Fibroblast of pulmonary artery (primary cell): Measurements from ENCODE around the gene ST14.

Experiments used
- DNase-seq: peaks from one replicate; pipeline ENCODE4 v3.0.0-alpha.2; 2010; ENCODE audit warnings: low read depth
- H3K4me3 ChIP-seq: replicated peaks from 2 replicates; pipeline ENCODE4 v1.5.1; 2011; ENCODE audit warnings: low read depth, mild to moderate bottlenecking, control low read depth, low read length, moderate library complexity
- CTCF ChIP-seq: IDR thresholded peaks from 2 replicates; pipeline ENCODE4 v1.5.1; 2011; ENCODE audit warnings: mild to moderate bottlenecking, control low read depth, low read length, inconsistent platforms; ENCODE audit errors: missing control alignments

ST14 gene

GRCh38 chr11:130133716-130134115 lies 25.9 kb upstream of the ST14 start:
- TF ChIP-seq CTCF = no peak
- no peak overlapping the region for H3K4me3 ChIP-seq
- no peak for DNase-seq

GRCh38 chr11:130136107-130136506 lies 23.5 kb upstream of the ST14 start:
- DNase-seq = no peak
- TF ChIP-seq CTCF = no peak

GRCh38 chr11:130137999-130138398 lies 21.6 kb upstream of the ST14 start:
- no peak overlapping the region for H3K4me3 ChIP-seq
- DNase-seq = no peak
- no peak for TF ChIP-seq CTCF

More at GRCh38 chr11:130136107-130136506, 23.5 kb upstream of the ST14 start:
- H3K4me3 ChIP-seq = no peak overlapping the region

- no peak for TF ChIP-seq CTCF
- H3K4me3 ChIP-seq = no peak overlapping the region
- DNase-seq = no peak
These were observed 20.2 kb upstream of the ST14 start for GRCh38 chr11:130139401-130139800.

GRCh38 chr11:130141561-130142341 lies 17.8 kb upstream of the ST14 start:
- no peak overlapping the region for H3K4me3 ChIP-seq
- DNase-seq = peak; percentile 57
- no peak for TF ChIP-seq CTCF

- no peak for TF ChIP-seq CTCF
- H3K4me3 ChIP-seq = no peak overlapping the region
- no peak for DNase-seq
These were observed 15.4 kb upstream of the ST14 start for GRCh38 chr11:130144141-130144540.

- no peak for TF ChIP-seq CTCF
- no peak for DNase-seq
- H3K4me3 ChIP-seq = no peak overlapping the region
These were observed 14.7 kb upstream of the ST14 start for GRCh38 chr11:130144861-130145281.
